Heart left ventricle (tissue), 13 donors: ENCODE data around the gene ZNF148.

ENCODE experiments used
- CTCF ChIP-seq, 12 donors: fragments of 200-600 bp; sonication (generic) in 4 of 12; IDR thresholded peaks; one replicate each; pipeline versions ENCODE4 v1.5.0 to v1.8.0; 2018 to 2022; ENCODE audit warnings: antibody characterized with exemption in 12 of 12, mild to moderate bottlenecking in 5 of 12
- POLR2A ChIP-seq, 2 donors: fragments of 450-650 bp; IDR thresholded peaks; one replicate each; pipeline ENCODE4 v1.6.1; 2017; ENCODE audit warnings: antibody characterized with exemption in 2 of 2, mild to moderate bottlenecking in 2 of 2, moderate library complexity in 2 of 2
- donor health status: ischemic (EF 13 %, LVEDD 7.1; RV severe dilation, severe dysfunction).
- donor health status: DM: no; HTN: yes; CAD: no.
- donor health status: DM: no; HTN: no; CAD: no.
- donor health status: ischemic (EF 25% LVEDD 6.9; RV normal size, moderate dysfunction).
- donor health status: ischemic (EF 25% LVEDD 5.7; RV mildly dilated, moderate dysfunction).
- donor health status: ischemic (EF 35%, LVEDD 5.7; RV mildly dilated, moderate dysfunction).
- donor health status: nonischemic (EF 11% LVEDD 7.7; RV severe dilation, severe dysfunction).
- donor health status: DM: yes; HTN: yes; CAD: no.
- donor health status: PGD.
- donor health status: ischemic (EF 29% LVEDD 5.4; RV normal size, mild dysfunction).
- donor health status: nonischemic (EF 23%, LVEDD 6.1; RV moderate dilation, normal function).

- peak in 4 of 12 donors; percentile 9 to 37 (median 34) for TF ChIP-seq CTCF (IDR thresholded peaks at IDR 0.05)
- peak in 1 of 2 donors; percentile 75 for TF ChIP-seq POLR2A (IDR thresholded peaks at IDR 0.05)
Measured at GRCh38 chr3:125374996-125375941, at the start of gene ZNF148.
